ENCODE results near the gene ZNF768.

DNA sequence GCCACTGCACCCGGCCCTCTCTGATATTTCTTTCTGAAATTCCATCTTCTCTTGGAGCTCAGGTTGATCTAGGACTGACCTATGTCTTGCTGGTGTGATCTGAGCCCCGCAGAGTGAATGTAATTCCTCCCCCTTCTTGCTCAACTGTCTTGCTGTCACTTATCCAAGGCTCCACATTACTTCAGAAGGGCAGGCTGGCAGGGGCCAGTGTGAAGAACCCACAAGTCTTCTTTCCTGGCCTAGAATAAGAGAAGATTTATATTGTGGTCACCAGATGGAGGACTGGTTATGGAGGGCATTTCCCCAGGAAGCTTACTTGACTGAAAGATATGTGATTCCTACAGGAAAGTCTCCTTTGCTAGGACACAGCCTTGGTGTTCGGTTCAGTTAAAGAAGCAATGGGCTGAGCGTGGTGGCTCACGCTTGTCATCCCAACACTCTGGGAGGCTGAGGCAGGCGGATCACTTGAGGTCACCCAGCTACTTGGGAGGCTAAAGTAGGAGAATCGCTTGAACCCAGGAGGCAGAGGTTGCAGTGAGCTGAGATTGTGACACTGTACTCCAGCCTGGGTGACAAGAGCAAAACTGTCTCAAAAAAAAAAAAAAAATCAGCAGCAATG lies 40.4 kb downstream of the ZNF768 start:
- TF ChIP-seq EZH2 (IDR thresholded peaks at IDR 0.05) (no peak), EZH2phosphoT487 (IDR thresholded peaks at IDR 0.05) (no peak)
- TF ChIP-seq, protein P1, sequence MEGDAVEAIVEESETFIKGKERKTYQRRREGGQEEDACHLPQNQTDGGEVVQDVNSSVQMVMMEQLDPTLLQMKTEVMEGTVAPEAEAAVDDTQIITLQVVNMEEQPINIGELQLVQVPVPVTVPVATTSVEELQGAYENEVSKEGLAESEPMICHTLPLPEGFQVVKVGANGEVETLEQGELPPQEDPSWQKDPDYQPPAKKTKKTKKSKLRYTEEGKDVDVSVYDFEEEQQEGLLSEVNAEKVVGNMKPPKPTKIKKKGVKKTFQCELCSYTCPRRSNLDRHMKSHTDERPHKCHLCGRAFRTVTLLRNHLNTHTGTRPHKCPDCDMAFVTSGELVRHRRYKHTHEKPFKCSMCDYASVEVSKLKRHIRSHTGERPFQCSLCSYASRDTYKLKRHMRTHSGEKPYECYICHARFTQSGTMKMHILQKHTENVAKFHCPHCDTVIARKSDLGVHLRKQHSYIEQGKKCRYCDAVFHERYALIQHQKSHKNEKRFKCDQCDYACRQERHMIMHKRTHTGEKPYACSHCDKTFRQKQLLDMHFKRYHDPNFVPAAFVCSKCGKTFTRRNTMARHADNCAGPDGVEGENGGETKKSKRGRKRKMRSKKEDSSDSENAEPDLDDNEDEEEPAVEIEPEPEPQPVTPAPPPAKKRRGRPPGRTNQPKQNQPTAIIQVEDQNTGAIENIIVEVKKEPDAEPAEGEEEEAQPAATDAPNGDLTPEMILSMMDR (IDR thresholded peaks at IDR 0.05), result no peak

Measured in neural progenitor cell (in vitro differentiated cells).